HG03520 (cell line): ENCODE results near the gene LTBP1.

Experiments used
- ATAC-seq: cut with Tn5 transposase; IDR thresholded peaks from one replicate; pipeline ENCODE4 v1.9.1; 2021; ENCODE audit warnings: mild to moderate bottlenecking, moderate library complexity; ENCODE audit not compliant: unreplicated experiment

LTBP1 gene

GRCh38 chr2:33069894-33070651, 123.3 kb downstream of the LTBP1 start:
- no peak for ATAC-seq

- ATAC-seq, result no peak
These were observed 124.8 kb downstream of the LTBP1 start for GRCh38 chr2:33071591-33071990.

GRCh38 chr2:33072614-33073013, 125.9 kb downstream of the LTBP1 start:
- no peak for ATAC-seq

- ATAC-seq, result no peak
These were observed 126.3 kb downstream of the LTBP1 start for GRCh38 chr2:33073018-33073417.

GRCh38 chr2:33074197-33074596, 127.4 kb downstream of the LTBP1 start:
- no peak for ATAC-seq

GRCh38 chr2:33077311-33077710, 130.6 kb downstream of the LTBP1 start:
- ATAC-seq, result no peak

- no peak for ATAC-seq
These were observed 131.1 kb downstream of the LTBP1 start for GRCh38 chr2:33077844-33078243.

GRCh38 chr2:33081691-33082090, 134.9 kb downstream of the LTBP1 start:
- no peak for ATAC-seq

GRCh38 chr2:33083699-33084387, 137.1 kb downstream of the LTBP1 start:
- ATAC-seq, result no peak

- ATAC-seq, result no peak
These were observed 137.7 kb downstream of the LTBP1 start for GRCh38 chr2:33084433-33084832.

- ATAC-seq, result no peak
These were observed 138.9 kb downstream of the LTBP1 start for GRCh38 chr2:33085646-33086045.

GRCh38 chr2:33086400-33087015, 139.8 kb downstream of the LTBP1 start:
- no peak for ATAC-seq

GRCh38 chr2:33090553-33091134, 143.9 kb downstream of the LTBP1 start:
- no peak for ATAC-seq

GRCh38 chr2:33091541-33092123, 144.9 kb downstream of the LTBP1 start:
- no peak for ATAC-seq

- ATAC-seq, result no peak
These were observed 146.7 kb downstream of the LTBP1 start for GRCh38 chr2:33093283-33093993.

GRCh38 chr2:33094303-33094702, 147.6 kb downstream of the LTBP1 start:
- ATAC-seq, result no peak

GRCh38 chr2:33099989-33100388, 153.2 kb downstream of the LTBP1 start:
- ATAC-seq, result no peak

- no peak for ATAC-seq
These were observed 154.2 kb downstream of the LTBP1 start for GRCh38 chr2:33100921-33101320.

GRCh38 chr2:33104052-33104623, 157.4 kb downstream of the LTBP1 start:
- ATAC-seq, result no peak

GRCh38 chr2:33104726-33105125, 158.0 kb downstream of the LTBP1 start:
- no peak for ATAC-seq
